Stimulated activated naive B cell treated with anti-CD40 and anti-IgM and Interleukin-4, amounts not matched to agents 10 μg/mL and 1 μg/mL and 100 μg/mL, for 72 hours (primary cell): Measurements from ENCODE around the gene MRNIP.

ENCODE experiments used
- ATAC-seq, 2 donors: fragments of 150-1000 bp; cut with Tn5 transposase; replicated peaks; 2 replicates each; pipeline ENCODE4 v1.10.0; 2021; ENCODE audit warnings: moderate library complexity in 1 of 2
- DNase-seq: peaks from one replicate; pipeline ENCODE4 v3.0.0; 2021
- H3K27ac Mint-ChIP-seq: one replicate; pipeline ENCODE4 v1.8.0; 2022; ENCODE audit warnings: mild to moderate bottlenecking, mixed read lengths
- H3K27me3 Mint-ChIP-seq, 2 donors: one replicate each; pipeline ENCODE4 v1.8.0; 2022; ENCODE audit warnings: mixed read lengths in 2 of 2
- H3K36me3 Mint-ChIP-seq, 2 donors: one replicate each; pipeline ENCODE4 v1.8.0; 2022; ENCODE audit warnings: mixed read lengths in 2 of 2, mild to moderate bottlenecking in 1 of 2
- H3K4me1 Mint-ChIP-seq, 2 donors: one replicate each; pipeline ENCODE4 v1.8.0; 2022; ENCODE audit warnings: mixed read lengths in 2 of 2, mild to moderate bottlenecking in 1 of 2
- H3K4me3 Mint-ChIP-seq, 2 donors: one replicate each; pipeline ENCODE4 v1.8.0; 2022; ENCODE audit warnings: mild to moderate bottlenecking in 2 of 2, mixed read lengths in 2 of 2, moderate library complexity in 1 of 2
- H3K9me3 Mint-ChIP-seq, 2 donors: one replicate each; pipeline ENCODE4 v1.8.0; 2022; ENCODE audit warnings: mixed read lengths in 2 of 2, mild to moderate bottlenecking in 1 of 2

The MRNIP gene

DNA sequence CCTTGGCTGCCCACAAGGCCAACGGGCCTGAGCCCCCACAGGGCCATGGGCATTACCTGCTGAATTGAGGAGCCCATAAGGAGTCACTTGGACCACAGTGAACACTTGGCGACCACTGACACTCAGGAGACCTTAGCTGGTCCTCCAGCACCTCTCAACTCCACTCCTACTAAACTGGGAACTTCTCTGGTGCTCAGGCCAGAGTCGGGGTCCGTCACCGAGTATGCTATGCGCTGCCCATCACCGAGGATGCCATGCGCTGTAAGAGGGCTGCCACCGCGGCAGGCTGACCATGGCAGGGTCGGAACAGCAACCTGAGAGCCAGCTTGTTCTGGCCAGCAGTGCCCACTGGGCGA lies 38.5 kb downstream of the MRNIP start:
- H3K4me3 Mint-ChIP-seq = peak overlapping the region; percentile 86 to 92
- H3K27ac Mint-ChIP-seq = peak overlapping the region; percentile 98
- peaks cover 34 to 39% of the 10 kb centered on the region in 2 donors for H3K36me3 Mint-ChIP-seq
- no peaks in the 10 kb centered on the region for H3K9me3 Mint-ChIP-seq
- ATAC-seq = no peak
- DNase-seq = no peak
- H3K27me3 Mint-ChIP-seq = no peaks in the 10 kb centered on the region
- peaks cover 45 to 84% of the 10 kb centered on the region in 2 donors for H3K4me1 Mint-ChIP-seq

DNA sequence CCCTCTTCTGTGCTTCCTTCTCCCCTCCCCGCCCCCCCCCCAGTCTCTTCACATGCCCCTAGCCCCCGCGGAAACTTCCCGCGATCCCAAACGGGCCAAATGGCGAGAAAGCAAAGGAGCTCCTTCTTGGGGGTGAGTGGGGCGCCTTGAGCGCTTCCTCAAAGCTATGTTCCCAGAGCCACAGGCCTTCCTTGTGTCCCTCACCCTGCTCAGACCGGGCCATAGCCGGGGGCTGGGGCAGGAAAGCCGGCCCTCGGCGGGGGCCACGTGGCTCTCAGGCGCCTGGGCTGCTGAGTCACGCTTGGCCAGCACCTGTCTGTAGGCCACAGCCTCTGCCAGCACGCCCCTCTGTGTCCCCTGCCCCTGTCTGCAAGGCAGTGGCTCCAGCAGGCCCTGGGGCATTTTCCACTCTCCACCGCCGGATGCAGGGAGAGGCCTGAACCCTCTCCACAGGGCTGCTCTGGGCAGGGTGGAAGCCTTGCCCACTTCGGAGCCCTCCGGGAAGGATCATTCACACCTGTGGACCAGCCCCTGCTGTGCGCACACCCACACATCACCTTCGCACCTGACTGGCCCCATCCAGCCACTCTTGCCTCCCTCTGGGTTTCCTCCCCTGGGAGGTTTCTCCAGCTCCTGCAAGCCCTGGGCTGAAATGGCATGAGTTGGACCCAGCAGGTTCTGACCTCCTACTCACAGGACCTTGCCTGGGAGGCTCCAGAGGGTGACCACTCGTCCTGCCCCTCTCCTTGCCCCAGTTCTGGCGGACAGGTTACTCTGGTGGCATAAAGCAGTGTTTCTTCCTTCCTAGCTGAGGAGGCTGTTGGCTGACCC lies 39.1 kb downstream of the MRNIP start:
- DNase-seq (peak; percentile 62), ATAC-seq (peak; percentile 22 to 25)
- no peaks in the 10 kb centered on the region for H3K27me3 Mint-ChIP-seq

DNA sequence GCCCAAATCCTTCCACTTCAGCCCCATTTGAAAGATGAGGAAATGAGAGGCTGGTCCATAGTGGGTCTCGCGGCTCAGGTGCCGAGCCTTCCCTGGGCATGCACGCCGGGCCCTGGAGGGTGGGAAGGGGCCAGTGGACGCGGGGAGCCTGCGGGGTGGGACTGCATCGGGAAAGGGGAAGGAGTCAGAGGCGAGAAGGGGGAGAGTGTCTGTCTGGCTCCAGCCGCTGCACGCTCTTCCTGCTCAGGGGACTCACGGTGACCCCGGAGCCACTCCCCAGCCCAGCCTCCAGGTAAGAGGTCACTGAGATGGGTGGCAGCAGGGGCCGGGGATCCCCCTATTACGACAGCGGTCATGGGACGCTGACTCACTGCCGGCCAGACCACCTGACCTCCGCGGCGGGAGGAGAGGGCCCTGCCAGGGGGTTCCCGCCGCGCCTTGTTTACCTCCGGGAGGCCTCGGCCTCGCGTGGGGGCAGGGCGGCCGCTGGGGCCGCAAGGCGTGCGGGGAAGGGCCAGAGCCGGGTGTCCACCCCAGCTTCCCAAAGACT lies 39.8 kb downstream of the MRNIP start:
- Mint-ChIP-seq H3K9me3 (no peaks in the 10 kb centered on the region), H3K27ac (peak overlapping the region; percentile 98), H3K36me3 (peaks cover 23 to 36% of the 10 kb centered on the region in 2 donors), H3K4me1 (peaks cover 39 to 72% of the 10 kb centered on the region in 2 donors), H3K27me3 (no peaks in the 10 kb centered on the region), H3K4me3 (peak overlapping the region; percentile 80 to 92)
- DNase-seq (peak; percentile 96), ATAC-seq (peak; percentile 77 to 82)

More for the DNA sequence above, 39.1 kb downstream of the MRNIP start:
- H3K4me1 Mint-ChIP-seq = peaks cover 42 to 78% of the 10 kb centered on the region in 2 donors
- no peaks in the 10 kb centered on the region for H3K9me3 Mint-ChIP-seq
- peak overlapping the region; percentile 98 for H3K27ac Mint-ChIP-seq
- H3K4me3 Mint-ChIP-seq = peak overlapping the region; percentile 86 to 92
- peaks cover 28 to 38% of the 10 kb centered on the region in 2 donors for H3K36me3 Mint-ChIP-seq

DNA sequence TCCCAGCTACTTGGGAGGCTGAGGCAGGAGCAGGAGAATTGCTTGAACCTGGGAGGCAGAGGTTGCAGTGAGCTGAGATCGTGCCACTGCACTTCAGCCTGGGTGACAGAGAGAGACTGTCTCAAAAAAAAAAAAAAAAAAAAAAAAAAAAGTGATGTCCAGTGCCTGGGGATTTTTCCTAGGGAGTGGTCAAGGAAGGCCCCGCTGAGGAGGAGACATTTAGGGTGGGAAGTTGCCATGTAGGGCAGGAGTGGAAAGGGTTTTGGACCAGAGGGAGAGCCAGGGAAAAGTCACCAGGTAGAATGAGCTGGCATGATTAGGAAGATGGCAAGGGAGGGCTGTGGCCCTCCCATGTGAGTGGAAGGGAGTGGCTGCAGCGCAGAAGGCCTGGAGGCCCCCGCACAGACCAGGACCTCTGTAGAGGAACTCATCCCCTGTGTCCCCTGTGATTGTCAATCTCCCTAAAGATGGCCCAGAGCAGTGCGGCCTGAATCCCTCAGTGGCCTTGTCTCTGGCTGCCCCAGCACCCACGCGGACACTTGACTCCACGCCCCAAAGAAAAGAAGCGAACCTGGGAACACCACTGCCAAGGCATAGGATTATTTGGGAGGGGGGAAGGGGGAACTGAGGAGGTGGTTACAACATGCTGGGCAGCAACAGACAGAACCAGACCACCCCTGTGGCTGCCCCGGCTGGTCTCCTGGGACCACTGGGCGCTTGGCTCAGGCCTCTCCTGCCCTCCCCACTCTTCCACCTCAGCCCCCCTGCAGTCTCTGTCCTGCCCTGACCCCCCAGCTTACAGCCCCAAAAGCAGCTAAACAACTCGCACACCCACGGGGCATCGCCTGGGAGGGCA lies 40.5 kb downstream of the MRNIP start:
- Mint-ChIP-seq H3K36me3 (peaks cover 21 to 37% of the 10 kb centered on the region in 2 donors), H3K4me3 (peak overlapping the region; percentile 80 to 92), H3K9me3 (no peaks in the 10 kb centered on the region), H3K27ac (peak overlapping the region; percentile 98), H3K27me3 (no peaks in the 10 kb centered on the region), H3K4me1 (peaks cover 36 to 66% of the 10 kb centered on the region in 2 donors)
- no peak for DNase-seq
- no peak for ATAC-seq

DNA sequence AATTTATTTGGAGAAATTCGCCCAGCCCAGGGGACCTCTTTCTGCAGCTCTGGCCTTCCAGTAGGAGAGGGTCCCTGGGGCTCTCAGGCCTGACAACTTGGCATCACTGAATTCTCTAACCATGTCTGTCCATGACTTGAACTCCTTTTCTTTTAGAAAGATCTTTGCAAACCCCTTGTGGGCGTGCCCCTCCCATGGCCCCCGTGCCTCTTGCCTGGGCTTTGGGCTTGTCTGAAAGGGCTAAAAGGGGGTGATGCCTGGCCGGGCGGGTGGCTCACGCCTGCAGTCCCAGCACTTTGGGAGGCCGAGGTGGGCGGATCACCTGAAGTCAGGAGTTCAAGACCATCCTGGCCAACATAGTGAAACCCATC lies 41.2 kb downstream of the MRNIP start:
- Mint-ChIP-seq H3K27me3 (no peaks in the 10 kb centered on the region), H3K27ac (peak overlapping the region; percentile 85), H3K4me1 (peaks cover 33 to 59% of the 10 kb centered on the region in 2 donors), H3K4me3 (peak overlapping the region; percentile 67 to 92), H3K9me3 (no peaks in the 10 kb centered on the region), H3K36me3 (peaks cover 23 to 37% of the 10 kb centered on the region in 2 donors)
- ATAC-seq (no peak), DNase-seq (no peak)

DNA sequence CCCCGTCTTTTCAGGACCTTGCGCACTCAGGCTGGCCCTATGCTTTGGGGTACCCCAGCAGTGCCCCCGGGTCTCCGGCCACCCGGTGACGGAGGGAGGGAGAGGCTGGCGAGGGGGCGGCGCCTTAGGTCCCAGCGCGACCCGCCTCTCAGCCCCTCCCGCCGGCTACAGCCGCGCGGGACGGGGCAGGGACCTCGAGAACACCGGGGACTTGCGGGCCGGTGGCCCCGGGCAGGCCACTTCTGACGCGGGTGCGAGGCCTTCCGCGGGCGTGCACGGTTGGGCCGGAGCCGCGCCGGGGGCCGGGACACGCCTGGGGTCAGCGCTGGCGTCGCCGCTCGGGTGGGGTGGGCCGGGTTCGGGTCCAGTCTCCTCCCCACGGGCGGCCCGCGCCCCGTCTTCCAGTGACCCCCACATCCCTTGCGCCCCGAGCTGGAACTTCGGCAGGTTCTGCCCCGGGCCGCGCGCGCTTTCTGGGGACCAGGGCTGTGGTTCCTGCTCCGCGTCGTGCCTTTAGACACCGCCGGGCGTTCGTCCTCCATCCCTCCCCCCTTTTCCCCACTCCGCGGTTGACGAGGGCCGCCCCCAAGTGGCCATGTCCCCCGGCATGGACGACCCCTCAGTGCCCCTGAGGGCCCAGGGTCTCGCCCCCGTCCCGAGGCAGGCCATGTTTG lies 41.7 kb downstream of the MRNIP start:
- no peak for ATAC-seq
- no peaks in the 10 kb centered on the region for H3K27me3 Mint-ChIP-seq
- H3K4me1 Mint-ChIP-seq = peaks cover 28 to 54% of the 10 kb centered on the region in 2 donors
- H3K9me3 Mint-ChIP-seq = no peaks in the 10 kb centered on the region
- no peak for DNase-seq
- peak overlapping the region; percentile 85 for H3K27ac Mint-ChIP-seq
- H3K4me3 Mint-ChIP-seq = peak overlapping the region; percentile 67 to 92
- peaks cover 20 to 37% of the 10 kb centered on the region in 2 donors for H3K36me3 Mint-ChIP-seq

DNA sequence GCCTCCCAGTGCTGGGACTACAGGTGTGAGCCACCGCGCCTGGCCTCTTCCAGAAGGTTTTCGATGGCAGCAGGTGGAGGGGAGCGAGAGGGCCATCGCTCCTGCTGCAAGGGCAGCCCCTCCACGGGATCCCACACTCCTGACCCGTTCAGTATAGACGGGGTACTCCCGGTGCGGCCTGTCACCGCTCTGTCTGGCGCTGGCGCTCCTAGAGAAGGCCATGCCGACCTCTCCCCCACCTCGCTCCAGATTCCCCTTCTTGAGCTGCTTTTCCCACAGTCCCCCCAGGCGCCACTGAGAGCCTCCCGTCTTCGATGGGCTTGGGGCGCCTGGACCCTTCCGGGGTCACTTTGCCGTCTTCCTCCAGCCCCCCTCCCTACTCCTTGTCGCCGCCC lies 42.2 kb downstream of the MRNIP start:
- Mint-ChIP-seq H3K4me1 (peaks cover 27 to 49% of the 10 kb centered on the region in 2 donors), H3K4me3 (peak overlapping the region in 1 of 2 donors; percentile 92), H3K27ac (no peak overlapping the region), H3K9me3 (no peaks in the 10 kb centered on the region), H3K27me3 (no peaks in the 10 kb centered on the region), H3K36me3 (peaks cover 19 to 37% of the 10 kb centered on the region in 2 donors)
- ATAC-seq = no peak
- DNase-seq = no peak

DNA sequence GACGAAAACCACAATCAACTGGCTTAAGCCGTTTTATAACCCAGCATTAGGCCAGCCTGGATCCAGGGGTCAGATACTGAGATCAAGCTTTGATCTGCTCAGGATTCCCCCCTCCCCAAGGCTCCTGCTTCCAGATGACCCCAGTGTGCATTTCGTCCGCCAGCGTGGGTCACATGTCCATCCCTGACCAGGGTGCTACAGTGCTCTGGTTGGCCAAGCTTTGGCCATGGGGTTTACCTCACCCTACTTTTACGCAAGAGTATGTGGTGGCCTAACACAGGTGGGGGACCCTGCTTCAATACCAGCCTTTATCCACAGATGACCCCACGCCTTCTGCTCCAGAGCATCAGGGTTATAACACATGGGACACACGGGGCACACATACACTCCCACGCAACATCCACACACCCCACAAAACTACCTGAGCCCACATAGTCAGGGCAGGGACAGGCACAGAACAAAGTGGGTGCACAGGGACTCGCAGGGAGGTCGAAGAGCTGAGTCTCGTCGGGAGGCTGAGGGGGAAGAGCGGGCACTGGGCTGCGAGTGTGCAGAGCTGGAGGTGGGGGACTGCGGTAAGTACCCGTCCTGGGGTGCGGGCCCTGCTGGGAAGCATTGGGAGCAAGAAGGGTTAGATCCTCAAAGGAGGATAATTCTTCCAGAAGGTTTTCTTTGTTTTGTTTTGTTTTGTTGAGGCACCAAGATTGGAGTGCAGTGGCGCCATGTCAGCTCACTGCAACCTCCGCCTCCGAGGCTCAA lies 42.9 kb downstream of the MRNIP start:
- Mint-ChIP-seq H3K27me3 (no peaks in the 10 kb centered on the region), H3K4me1 (peaks cover 27 to 47% of the 10 kb centered on the region in 2 donors), H3K9me3 (no peaks in the 10 kb centered on the region), H3K36me3 (peaks cover 17 to 37% of the 10 kb centered on the region in 2 donors), H3K4me3 (peak overlapping the region; percentile 45 to 75), H3K27ac (peak overlapping the region; percentile 32)
- no peak for ATAC-seq
- no peak for DNase-seq

DNA sequence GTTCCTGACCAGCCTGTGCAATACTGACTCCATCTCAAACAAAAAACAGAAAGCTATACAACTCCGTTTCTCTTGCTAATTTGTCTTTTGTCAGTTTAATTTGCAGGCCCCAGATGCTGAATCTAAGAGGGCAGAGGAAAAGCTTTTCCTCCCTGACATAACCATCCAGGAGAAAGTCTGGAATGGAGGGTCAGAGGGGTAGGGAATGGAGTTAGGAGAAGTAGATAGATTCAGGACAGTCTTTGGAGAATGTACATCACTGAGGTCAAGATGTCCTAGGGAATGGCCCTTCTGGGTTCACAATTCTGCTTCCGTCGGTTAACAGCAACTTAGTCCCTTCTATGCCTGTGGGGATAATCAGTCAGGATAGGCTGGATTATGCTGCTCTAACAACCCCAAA lies 44.5 kb downstream of the MRNIP start:
- ATAC-seq = no peak
- Mint-ChIP-seq H3K27me3 (no peaks in the 10 kb centered on the region), H3K4me1 (peaks cover 17 to 32% of the 10 kb centered on the region in 2 donors), H3K9me3 (no peaks in the 10 kb centered on the region), H3K27ac (no peak overlapping the region), H3K4me3 (no peak overlapping the region), H3K36me3 (peaks cover 19 to 37% of the 10 kb centered on the region in 2 donors)
- no peak for DNase-seq

DNA sequence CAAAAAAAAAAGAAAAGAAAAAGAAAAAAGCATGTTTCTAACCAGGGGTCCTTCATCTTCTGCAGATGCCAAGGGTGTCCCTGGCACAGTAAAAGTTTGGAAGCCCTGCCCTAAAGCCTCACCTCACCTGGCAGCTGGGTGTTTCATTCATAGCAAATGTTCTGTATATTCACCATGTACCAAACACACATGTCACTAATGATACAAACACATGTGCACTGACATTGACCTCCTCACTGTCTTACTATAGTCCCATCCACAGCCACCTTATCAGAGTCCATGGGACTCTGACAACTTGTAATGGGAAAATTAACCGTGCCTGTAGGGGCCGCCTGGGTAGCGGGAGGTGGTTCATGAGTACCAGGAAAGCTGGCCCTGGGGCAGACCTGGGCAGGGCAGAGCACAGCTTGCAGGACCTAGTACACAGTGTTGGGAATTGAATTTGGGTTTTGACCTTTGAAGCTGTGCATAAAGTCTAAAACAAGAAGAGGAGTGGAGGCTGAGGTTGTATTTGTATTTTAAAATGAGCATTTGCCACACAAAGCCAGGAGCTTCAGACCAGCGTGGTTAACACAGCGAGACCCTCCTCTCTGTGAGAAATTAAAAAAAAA lies 45.5 kb downstream of the MRNIP start:
- peaks cover 10 to 22% of the 10 kb centered on the region in 2 donors for H3K4me1 Mint-ChIP-seq
- H3K27ac Mint-ChIP-seq = no peak overlapping the region
- H3K4me3 Mint-ChIP-seq = no peak overlapping the region
- no peak for DNase-seq
- H3K27me3 Mint-ChIP-seq = no peaks in the 10 kb centered on the region
- no peaks in the 10 kb centered on the region for H3K9me3 Mint-ChIP-seq
- no peak for ATAC-seq
- H3K36me3 Mint-ChIP-seq = peaks cover 19 to 37% of the 10 kb centered on the region in 2 donors

DNA sequence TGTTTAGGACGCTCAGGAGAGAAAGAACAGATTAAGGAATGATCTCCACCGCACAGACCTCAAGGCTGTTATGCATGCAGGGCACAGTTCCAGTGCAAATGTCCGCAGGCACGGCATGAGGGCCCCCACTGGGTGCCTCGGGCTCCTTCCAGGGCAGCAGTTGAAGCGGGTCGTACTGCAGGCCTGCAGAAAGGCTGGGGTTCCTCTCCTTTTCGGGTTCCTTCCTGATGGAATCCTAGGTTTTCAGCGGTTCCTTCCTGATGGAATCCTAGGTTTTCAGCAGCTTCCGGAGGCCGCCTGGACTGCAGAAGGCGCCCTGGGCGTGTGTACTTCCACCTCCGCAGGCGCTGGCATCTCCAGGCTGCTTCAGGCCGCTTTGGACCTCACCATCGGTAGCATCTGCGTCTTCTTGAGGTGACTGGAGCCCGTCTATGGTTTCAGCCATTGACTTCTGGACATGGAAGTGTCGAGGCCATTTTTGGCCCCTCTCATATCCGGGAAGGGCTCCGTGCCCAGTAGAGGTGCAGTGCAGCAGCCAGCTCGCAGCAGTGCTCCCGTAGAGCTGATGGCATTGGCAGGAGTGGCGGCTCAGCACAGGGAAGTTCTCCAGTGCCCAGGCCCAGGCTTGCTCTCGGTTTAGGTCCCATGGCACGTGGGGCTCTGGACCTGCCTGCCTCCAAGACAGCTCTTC lies 46.3 kb downstream of the MRNIP start:
- Mint-ChIP-seq H3K4me3 (no peak overlapping the region), H3K9me3 (no peaks in the 10 kb centered on the region), H3K27ac (no peak overlapping the region), H3K36me3 (peaks cover 19 to 37% of the 10 kb centered on the region in 2 donors), H3K4me1 (peaks cover 5 to 14% of the 10 kb centered on the region in 2 donors), H3K27me3 (no peaks in the 10 kb centered on the region)
- ATAC-seq (no peak), DNase-seq (no peak)

DNA sequence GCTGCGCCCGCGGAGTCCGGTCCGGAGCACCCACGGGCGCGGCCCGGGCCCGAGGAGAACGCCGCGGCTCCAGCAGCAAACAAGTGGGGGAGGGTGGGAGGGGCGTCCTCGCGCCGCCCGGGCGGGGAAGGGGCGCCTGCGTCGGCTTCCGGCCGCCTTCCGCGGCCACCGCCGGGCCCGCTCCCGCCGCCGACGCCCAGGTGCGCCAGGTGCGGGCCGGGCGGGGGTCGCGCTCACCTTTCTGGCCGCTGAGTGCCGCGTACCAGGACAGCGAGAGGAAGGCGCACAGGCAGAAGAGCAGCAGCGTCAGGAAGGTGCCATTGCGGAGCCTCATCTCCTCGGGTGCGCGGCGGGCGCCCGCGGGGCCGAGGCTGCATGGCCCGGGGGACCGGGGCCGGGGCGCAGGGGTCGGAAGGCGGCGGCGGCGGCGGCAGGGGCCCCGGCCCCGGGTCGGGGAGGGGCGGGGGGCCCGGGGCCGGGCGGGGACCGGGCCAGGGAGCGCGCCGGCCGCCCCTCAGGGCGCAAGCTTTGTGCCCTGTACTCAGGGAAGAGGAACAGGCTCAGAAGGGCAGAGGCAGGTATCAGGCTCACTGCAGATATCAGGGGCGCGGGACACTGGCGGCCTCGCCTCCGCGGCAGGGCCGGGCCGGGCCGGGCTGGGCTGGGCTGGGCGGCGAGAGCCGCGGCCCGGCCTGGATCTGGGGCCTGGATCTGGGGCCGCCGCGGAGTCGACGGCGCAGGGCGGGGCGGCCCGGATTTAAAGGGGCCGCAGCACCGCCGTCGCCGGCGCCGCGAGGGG lies 52.2 kb downstream of the MRNIP start, which contains the start of gene MGAT4B:
MGAT4B (minus strand) TSS at position 617 of the 799 bp plus-strand sequence; CDS start at position 334, 283 bp downstream.
- no peaks in the 10 kb centered on the region for H3K9me3 Mint-ChIP-seq
- peaks cover 11 to 23% of the 10 kb centered on the region in 2 donors for H3K36me3 Mint-ChIP-seq
- H3K4me3 Mint-ChIP-seq = peak within 1 kb of the TSS; percentile 82 to 97
- peaks cover 37 to 42% of the 10 kb centered on the region in 2 donors for H3K4me1 Mint-ChIP-seq
- H3K27ac Mint-ChIP-seq = peak within 1 kb of the TSS; percentile 62
- peak; percentile 70 to 79 for ATAC-seq
- peak; percentile 58 for DNase-seq
- H3K27me3 Mint-ChIP-seq = no peaks in the 10 kb centered on the region
